GM18858 (cell line): ENCODE data around the gene FUNDC1.
A peak's percentile ranks its signal among the peaks of the same experiment; 100 is the strongest.
"Not testable (repeated sequence)": the region's sequence is repeated elsewhere in the genome, so short reads cannot be mapped to it uniquely, and the experiment has no call there.

Experiments used
- ATAC-seq: cut with Tn5 transposase; IDR thresholded peaks from one replicate; pipeline ENCODE4 v1.9.1; 2021; ENCODE audit not compliant: unreplicated experiment

FUNDC1 gene

DNA sequence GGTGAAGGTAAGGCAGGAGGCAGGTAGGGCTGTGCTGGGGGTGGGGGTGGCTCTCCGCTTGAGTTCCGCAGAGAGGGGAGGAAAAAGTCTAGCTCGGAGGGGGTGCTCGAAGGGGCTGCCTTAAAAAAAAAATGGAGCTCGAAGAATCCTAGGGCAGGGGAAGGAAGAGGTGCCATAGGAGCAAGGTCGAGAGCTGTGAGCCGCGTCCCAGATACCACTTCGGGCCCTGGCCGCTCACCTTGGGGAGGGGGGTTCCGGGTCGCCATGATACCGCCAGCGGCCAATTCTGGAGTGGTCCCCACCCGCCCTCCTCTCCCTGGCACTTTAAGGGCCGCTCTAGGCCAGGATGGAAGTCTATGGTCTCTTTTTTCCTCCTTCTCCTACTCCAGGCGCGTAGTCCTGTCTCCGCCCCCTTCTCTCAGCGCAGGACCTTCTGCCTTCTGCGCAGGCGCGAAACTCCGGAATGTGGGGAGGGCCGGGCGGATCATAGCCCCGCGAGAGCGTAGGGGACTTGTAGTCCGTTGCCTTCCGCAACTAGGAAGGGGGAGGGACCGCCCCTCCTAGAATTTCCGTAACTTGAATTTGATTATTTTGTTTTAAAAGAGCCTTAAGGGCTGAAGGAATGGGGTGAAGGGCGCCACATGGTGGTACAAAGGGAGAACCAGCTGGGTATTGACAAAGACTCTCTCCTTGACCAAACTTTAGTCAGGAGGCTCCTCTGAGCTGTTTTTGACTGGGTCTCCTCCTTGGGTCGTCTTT lies at the start of gene FUNDC1:
TSS of gene FUNDC1 (minus strand) at position 293 of the 759 bp plus-strand sequence. CDS start at position 266, 27 bp downstream.
- ATAC-seq = peak; percentile 97

DNA sequence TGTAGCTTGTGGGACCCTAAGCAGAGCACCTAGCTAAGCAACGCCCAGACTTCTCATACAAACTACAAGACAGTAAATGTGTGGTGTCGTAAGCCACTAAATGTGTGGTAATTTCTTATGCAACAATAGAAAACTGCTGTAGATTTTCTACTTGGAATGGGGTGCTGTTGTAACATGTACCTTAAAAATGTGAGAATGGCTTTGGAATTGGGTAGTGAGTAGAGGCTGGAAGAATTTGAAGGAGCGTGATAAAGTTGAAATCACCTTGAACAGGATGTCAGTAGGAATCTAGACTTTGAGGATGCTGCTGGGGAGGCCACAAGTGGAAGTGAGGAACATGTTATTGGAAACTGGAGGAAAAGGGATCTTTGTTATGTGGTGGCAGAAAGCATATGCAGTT lies 43.2 kb upstream of the FUNDC1 start:
- ATAC-seq = no peak

GRCh38 chrX:44580466-44580865 lies 37.8 kb upstream of the FUNDC1 start:
- no peak for ATAC-seq

DNA sequence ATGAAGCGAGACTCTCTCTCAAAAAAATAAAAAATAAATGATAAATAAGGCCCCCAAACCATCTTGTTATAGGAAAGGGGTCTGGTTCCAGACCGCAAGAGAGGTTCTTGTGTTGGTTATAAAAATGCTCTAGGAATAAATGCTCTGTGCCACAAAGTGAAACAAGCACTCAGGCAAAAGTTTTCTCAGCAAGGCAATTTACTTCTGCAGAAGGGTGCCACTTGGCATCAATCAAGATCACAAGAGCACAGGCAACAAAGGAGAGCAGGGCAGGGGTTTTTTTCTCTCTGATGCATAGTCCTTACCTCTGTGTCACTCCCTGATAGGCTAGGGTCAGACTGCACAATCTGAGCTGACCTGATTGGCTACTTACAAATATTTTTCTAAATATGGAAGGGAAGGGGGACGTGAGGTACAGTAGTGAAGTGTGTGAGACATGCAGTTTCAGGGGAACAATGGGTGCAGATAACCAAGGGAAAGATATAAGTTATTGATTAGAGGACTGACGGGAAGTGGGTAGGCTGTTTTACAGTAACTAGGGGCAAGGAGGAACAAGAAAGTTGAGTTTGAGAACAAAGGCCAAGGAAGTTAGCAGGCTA lies 29.8 kb upstream of the FUNDC1 start:
- no peak for ATAC-seq

GRCh38 chrX:44570522-44570921 lies 27.9 kb upstream of the FUNDC1 start:
- no peak for ATAC-seq

- no peak for ATAC-seq
Measured at GRCh38 chrX:44569122-44569521, 26.5 kb upstream of the FUNDC1 start.

GRCh38 chrX:44568196-44568595 lies 25.5 kb upstream of the FUNDC1 start:
- ATAC-seq = no peak

DNA sequence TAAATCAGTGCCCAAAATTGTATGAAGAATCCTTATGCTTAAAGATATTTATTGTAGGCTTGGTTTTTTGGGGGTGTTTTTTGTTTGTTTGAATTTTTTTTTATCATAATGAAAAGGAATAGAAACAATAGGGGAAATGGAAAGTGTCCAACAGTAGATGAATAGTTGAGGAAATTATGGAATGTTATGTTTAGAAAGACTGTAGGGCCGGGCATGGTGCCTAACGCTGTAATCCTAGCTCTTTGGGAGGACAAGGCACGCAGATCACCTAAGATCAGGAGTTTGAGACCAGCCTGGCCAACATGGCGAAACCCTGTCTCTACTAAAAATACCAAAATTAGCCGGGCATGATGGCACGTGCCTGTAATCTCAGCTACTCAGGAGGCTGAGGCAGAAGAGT lies 19.2 kb upstream of the FUNDC1 start:
- not testable (repeated sequence) for ATAC-seq

GRCh38 chrX:44550563-44550962 lies 7.9 kb upstream of the FUNDC1 start:
- no peak for ATAC-seq

- not testable (repeated sequence) for ATAC-seq
Measured at GRCh38 chrX:44545454-44545853, 2.8 kb upstream of the FUNDC1 start.

GRCh38 chrX:44544036-44544435 lies 1.4 kb upstream of the FUNDC1 start:
- ATAC-seq = no peak

DNA sequence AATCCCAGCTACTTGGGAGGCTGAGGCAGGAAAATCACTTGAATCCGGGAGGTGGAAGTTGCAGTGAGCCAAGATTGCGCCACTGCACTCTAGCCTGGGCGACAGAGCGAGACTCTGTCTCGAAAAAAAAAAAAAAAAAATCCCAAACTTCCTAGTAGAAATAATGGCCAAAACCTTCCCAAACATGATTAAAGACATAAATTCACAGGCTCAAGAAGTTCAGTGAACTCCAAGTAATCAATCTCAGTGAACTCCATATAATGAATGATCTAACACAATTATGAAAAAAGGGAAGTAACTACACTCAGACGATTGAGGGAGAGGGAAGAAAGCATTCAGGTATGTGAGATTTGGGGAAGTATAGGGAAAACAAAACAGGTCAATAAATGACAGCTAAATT lies 6.5 kb downstream of the FUNDC1 start:
- no peak for ATAC-seq

DNA sequence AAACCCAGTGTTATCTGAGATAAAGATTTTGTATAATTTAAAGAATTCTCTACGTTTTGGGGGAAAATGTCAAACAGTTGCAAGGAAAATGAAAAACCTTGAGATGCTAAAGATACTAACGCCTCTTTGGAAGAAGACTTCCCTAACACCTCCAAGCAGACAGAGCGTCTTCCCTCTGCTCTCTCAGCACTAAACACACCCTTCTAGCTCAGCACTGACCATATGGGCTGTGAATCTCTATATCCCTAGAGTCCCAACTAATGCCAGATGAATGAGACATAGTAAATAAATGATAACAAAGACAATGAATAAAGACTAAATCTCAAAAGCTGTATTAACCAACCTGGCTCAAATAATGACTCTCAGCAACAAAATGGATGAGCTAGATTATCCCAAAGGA lies 13.3 kb downstream of the FUNDC1 start:
- no peak for ATAC-seq

GRCh38 chrX:44514272-44514671 lies 28.4 kb downstream of the FUNDC1 start:
- no peak for ATAC-seq

DNA sequence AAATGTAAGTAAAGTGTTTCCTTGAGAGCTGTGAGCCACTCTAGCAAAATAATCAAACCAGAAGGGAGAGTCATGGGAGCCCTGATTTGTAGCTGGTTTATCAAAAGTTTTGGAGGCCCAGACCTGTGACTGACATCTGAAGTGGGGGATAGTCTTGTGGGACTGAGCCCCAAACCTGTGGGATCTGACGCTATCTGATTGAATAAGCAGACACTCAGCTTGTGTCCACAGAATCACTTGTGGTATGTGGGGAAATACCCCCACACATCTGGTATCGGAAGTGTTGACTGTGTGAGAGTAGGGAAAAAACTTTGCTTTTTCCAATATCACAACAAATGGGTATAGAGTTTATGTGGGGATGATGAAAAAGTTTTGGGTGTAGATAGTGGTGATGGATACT lies 35.4 kb downstream of the FUNDC1 start:
- ATAC-seq = no peak

DNA sequence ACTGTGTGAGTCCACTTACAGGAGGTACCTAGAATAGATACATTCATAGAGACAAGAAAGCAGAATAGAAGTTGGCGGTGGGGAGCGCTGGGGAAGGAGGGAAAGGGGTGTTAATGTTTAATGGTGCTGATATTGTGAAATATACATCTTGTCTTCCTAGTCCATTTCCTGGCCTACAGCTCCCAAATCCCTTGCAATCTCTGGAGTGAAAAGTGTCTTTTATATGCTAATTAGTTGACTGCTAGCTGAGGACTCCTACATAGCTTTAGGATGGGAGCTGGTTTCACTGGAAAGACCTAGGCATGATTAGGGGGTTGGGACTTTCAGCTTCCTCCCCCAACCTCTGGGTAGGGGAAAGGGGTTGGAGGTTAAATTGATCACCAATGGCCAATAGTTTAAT lies 36.0 kb downstream of the FUNDC1 start:
- no peak for ATAC-seq

- no peak for ATAC-seq
Measured at GRCh38 chrX:44503560-44503959, 39.1 kb downstream of the FUNDC1 start.

- no peak for ATAC-seq
Measured at GRCh38 chrX:44495091-44495490, 47.6 kb downstream of the FUNDC1 start.

- ATAC-seq = no peak
Measured at GRCh38 chrX:44494357-44494756, 48.3 kb downstream of the FUNDC1 start.

- no peak for ATAC-seq
Measured at GRCh38 chrX:44489515-44489914, 53.1 kb downstream of the FUNDC1 start.

DNA sequence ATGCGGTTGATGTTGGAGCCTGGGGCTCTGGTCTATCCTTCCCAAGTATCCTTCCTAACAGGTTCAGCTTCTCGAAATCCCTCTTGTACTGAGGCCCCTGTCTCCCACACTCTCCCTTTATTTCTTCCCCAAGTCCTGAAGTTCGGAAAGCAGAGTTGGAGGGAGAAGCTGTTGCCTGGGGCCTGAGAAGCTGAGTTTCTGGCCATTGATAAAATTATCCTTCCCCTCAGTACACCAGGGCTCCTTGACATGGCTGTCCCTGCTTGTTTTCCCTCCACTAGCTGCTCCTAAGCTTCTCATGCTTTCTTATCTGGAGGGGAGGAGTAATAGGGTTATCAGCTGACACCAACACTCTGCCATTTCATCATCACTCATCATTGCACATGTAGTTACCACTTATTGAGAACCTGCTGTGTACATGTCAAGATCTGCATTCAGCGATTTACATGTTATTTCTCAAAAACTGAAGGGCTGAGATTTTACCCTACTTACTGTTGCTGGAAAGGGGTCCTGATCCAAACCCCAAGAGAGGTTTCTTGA lies 58.0 kb downstream of the FUNDC1 start:
- no peak for ATAC-seq

GRCh38 chrX:44483965-44484606 lies 58.6 kb downstream of the FUNDC1 start:
- no peak for ATAC-seq
